GM20431 (cell line): ENCODE measurements around the gene NTM.
"Not testable (repeated sequence)": the region's sequence is repeated elsewhere in the genome, so short reads cannot be mapped to it uniquely, and the experiment has no call there.

ENCODE experiments used
- in situ Hi-C: fragments of 300-500 bp; cut with MseI, MboI; formaldehyde crosslinking; loops from one replicate; pipeline ENCODE4 v1.15.0; 2020; ENCODE audit warnings: low sequenced_read_pairs; ENCODE audit not compliant: unreplicated experiment

NTM gene

DNA sequence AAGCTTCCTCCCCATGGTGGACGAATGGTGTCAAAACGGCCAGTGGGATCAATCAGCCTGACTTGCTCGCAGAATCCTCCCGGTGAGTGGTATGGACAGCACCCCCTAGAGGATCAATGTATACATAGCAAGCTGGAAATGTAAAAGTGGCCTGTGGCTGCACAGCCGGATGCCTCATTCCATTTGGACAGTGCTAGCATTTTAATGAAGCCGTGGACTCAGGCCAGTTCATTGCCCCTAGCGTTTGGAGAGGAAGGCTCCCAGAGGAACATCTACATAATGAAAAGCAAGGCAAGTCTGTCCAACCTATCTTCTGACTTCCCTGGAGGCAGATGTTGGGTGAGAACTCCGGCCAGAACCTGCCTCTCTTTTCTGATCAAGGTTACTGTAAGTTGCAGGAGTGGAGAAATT lies 942.3 kb downstream of the NTM start:
- in situ Hi-C loops: no loop called here

DNA sequence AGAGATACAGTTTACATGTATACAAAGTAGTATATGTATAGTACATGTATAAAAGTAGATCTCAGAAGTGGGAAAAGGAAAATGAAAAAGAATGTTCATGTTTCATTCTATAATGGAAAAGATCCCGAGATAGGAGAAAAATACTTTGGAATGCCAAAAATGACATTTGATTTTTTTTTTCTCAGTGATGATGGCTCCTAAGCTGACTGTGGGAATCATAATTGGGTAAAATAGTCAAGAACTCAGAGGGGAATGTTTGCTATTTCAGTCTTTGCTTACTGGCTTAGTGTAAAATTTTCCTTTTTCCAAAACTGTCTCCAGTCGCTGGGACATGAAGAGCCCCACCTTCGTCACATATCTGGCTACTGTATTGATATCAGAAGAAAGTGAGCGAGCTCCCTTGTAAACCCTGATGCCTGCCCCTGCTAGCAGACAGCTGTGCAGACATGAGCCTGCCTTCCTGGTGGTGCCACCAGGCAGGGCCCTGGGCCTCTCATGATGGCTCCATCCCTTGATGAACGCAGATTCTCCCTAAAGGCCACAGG lies 944.6 kb downstream of the NTM start:
- in situ Hi-C loops: no loop called here

DNA sequence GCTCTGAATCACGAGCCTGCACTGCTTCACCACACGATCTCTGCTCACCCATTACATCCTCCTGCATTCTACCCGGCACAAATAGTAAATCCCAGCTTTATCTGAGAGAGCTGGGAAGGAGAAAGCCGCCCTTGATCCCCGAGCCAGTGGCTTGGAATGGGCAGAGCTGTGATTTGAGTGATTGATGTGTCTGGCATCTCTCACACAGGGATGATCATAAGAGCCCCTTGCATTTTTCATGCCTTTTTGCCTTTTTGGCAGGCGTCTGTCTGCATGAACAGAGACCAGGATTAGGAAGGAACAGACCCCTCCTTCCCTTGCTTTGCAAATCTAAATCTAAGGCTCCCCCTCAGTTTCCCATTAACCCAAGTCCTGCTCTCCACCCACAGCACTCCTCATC lies 945.3 kb downstream of the NTM start:
- in situ Hi-C loops: no loop called here

DNA sequence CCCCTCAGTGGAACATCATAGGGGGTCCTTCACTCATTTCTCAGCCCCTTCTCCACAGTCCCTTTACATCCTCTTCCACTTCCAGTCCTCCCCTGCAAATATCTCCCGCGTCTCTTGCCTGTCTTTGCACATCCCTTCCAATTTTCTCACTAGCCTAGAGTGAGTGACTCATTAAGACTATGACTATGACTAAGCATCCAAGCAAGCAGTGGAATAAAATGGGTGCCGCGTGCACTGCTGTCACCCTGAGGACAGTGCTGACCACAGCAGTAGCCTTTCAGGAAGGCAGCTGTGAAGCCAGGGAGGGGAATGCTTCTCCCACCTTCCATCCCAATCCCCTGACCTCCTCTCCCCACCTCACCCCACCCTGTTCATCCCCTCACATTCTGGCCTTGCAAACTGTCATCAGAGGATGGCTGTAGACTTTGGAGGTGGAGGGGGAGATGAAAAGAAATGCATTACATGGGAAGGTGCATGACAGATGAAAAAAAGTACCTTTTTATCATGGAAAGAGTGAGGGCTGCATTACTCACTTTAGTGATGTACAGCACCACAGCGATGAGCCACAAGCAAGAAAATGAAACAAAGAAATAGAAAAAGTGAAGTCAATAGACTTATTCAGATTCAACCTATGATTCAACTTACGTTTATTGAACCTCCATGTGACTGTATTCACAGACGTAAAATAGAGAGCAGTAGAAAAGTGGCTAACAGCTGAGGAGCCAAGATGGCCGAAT lies 948.2 kb downstream of the NTM start:
- in situ Hi-C loops: no loop called here

DNA sequence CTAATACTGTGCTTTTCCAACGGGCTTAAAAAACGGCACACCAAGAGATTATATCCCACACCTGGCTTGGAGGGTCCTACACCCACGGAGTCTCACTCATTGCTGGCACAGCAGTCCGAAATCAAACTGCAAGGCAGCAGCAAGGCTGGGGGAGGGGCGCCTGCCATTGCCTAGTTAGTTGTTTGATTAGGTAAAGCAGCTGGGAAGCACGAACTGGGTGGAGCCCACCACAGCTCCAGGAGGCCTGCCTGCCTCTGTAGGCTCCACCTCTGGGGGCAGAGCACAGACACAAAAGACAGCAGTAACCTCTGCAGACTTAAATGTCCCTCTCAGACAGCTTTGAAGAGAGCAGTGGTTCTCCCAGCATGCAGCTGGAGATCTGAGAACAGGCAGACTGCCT lies 949.0 kb downstream of the NTM start:
- in situ Hi-C loops: not testable (repeated sequence)

DNA sequence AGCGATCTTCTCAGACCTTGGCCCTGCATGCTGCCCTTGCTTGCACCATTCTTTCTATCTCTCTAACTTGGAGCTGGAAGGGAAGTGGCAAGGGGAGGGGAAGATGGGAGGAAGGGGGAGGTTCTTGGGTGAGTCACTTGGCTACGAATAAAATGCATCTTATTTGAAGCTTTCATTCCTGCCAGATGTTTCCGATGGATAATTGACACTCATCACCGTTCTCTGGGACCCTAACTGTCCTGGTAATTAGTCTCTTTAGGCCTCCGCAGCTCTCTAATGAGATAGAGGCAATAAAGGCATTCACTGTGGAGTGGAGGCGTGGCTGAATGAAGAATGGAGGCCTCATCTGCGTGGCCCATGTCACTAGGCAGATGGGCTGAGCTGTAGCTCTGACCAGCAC lies 960.1 kb downstream of the NTM start:
- in situ Hi-C loops: no loop called here

DNA sequence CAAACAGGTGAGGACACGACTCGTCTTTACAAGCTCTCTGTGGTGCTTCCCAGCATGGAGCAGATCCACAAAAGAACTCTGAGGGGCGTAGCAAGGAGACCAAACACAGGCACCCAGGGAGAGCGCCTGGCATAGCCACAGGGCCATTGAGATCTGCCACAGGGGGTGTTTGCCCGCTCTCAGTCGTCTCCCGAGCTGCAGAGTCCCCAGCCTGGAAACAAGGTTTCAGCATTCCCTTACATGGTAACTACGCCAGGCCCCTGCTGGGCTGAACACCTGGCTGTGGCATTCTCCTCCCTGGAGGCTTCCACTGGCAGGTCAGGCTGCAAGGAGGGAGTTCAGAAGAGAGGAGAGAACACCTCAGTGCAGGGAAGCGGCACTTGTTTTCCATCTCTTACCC lies 962.1 kb downstream of the NTM start:
- in situ Hi-C loops: no loop called here

DNA sequence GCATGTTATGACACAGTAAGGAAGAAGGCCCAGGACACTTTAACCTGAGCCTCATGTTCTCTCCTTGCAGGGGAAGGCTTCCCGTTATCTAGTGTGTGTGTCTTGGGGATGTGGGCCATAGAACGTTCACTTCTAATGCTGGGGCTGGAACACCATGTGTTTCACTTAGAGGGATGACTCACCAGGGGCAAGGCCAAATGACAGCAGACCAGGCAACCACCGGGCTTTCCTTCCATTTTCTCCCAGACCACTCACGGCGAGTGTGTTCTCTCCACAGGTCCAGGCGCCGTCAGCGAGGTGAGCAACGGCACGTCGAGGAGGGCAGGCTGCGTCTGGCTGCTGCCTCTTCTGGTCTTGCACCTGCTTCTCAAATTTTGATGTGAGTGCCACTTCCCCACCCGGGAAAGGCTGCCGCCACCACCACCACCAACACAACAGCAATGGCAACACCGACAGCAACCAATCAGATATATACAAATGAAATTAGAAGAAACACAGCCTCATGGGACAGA lies 964.4 kb downstream of the NTM start:
- in situ Hi-C loops: no loop called here

DNA sequence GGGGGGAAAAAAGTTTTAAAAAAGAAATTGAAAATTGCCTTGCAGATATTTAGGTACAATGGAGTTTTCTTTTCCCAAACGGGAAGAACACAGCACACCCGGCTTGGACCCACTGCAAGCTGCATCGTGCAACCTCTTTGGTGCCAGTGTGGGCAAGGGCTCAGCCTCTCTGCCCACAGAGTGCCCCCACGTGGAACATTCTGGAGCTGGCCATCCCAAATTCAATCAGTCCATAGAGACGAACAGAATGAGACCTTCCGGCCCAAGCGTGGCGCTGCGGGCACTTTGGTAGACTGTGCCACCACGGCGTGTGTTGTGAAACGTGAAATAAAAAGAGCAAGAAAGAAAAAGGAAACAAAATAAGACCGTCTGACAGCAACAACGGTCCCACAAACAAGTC lies 964.9 kb downstream of the NTM start:
- in situ Hi-C loops: no loop called here

DNA sequence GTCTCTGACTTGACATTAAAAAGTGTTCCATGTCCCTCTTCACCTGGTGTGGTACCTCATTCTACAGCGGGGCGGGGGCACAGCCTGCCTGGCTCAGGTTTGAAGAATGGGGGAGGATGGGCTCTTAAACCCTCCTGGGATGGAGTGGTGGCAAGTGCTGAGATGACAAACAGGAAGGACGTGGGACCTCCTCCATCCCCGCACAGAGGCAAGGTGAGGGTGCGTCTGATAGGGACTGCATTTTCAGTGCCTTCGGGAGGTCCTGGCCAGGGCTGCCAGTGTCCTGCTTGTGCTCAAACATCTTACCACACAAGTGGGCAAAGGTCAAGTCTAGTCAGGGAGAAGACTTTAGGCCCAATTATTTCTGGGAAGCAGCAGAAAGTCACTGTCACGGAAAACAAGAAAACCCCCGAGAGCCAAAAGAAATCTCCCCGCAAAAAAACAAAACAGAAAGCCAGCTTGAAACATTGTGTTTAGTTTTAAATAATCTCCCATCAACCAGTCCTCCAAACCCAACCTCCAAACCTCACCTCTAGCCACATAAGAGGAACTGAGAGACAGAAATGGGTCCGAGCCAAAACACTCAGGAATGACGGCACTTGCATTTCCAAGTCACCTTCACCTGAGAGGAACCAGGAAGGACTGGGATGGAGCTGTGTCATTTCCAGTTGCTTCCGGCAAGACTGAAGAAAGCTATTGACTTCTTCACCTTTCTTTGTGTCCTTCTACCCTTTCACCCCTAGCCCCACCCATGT lies 966.5 kb downstream of the NTM start:
- in situ Hi-C loops: no loop called here

DNA sequence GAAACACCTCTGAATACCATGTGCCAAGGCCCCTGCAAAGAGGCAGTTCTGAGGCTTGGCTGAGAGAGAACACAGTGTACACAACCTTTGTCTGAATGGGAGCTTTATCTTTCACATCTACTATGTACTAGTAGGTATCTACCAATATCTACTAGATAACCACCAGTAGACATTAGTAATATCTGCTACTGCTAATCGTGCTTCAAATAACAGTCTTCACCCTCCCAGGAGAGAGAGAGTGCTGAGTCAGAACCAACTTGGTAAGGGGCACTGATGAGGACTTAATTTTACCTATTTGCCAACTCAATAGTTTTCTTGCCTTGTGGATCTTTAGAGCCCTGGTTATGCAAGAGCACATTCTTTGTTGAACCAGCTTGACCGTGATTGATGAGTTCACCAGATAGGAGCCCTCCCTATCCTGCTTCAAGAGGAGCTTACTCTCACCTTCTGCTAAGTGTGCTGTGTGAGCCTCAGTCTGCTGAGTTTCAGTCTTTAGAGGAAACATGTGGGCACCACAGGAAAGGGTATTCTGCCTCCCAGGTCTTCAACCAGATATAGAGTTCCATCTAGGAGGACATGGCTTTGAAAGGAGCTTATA lies 967.5 kb downstream of the NTM start:
- in situ Hi-C loops: no loop called here

DNA sequence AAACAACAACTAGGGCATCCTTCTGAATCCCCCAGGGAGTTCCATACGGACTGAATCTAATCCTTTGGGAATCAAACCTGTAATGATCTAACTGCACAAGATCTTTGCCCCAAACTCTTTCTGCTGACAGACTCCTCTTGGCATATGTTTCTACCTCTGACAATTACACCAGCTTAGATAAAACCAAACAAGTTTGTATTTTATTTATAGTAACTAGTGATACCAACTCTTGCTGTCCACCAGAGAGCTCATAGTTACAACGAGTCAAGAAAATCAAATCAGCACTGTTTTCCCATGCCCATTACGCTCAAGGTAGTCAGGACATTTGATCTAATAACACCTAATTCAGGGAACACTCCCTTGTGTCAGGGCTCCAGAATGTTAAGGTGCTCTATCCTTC lies 972.0 kb downstream of the NTM start:
- in situ Hi-C loops: no loop called here

DNA sequence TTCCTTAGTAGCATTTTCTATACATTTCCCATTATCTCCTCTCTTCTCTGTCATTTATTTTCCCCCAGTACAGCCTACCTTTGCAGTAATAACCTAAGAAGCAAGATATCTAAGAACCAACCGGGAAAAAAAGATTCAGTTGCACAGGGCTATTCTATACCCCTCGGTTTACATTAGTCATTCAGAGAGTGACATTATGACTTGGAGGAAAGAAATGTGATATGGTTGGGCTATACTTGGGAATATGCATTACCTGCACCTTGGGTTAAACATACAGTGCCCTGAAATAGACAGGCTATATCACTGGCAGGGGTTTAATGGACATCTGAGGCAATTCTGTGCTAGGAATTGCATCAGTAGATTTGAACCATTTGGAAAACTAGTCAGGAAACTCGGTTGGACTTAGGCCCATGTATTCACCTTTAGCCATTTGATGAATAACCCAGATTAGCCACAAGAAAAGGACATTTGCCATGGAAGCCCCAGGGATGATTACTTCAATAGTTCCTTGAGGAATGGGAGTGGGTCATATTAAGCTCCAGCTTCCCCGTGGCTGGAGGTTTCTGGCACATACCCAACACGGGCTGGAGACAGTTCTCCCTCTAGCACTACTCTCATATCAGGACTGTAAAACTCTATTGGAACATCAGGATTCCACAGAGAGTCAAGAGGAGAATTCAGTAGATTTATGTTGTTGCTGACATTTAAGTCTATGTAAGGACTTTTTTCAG lies 973.2 kb downstream of the NTM start:
- in situ Hi-C loops: no loop called here

DNA sequence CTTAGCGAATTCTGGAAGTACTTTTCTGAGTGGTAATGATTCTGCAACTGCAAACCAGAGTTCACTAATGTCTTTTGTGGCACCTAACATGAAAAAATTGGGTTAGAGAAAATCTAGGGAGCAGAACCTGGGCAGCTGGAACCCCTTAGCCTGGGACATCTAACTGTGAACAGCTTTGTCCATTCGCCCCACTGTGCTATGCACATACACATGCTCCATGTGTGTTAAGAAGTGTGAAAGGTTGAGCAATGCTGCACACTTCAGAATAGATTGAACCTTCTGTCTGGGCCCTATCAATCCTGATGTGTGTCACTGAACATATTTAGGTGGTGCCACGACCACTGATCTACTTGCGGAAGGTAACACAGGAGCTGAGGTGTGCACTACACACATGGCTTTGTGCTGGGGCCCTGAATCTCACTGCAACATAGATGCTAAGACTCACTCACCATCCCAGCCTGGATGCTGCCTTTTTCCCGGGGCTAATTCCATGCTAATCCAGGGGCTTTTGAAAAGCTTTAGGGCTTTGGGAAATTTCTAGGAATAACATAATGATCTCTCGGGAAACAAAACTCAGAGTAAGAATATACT lies 976.2 kb downstream of the NTM start:
- in situ Hi-C loops: no loop called here

DNA sequence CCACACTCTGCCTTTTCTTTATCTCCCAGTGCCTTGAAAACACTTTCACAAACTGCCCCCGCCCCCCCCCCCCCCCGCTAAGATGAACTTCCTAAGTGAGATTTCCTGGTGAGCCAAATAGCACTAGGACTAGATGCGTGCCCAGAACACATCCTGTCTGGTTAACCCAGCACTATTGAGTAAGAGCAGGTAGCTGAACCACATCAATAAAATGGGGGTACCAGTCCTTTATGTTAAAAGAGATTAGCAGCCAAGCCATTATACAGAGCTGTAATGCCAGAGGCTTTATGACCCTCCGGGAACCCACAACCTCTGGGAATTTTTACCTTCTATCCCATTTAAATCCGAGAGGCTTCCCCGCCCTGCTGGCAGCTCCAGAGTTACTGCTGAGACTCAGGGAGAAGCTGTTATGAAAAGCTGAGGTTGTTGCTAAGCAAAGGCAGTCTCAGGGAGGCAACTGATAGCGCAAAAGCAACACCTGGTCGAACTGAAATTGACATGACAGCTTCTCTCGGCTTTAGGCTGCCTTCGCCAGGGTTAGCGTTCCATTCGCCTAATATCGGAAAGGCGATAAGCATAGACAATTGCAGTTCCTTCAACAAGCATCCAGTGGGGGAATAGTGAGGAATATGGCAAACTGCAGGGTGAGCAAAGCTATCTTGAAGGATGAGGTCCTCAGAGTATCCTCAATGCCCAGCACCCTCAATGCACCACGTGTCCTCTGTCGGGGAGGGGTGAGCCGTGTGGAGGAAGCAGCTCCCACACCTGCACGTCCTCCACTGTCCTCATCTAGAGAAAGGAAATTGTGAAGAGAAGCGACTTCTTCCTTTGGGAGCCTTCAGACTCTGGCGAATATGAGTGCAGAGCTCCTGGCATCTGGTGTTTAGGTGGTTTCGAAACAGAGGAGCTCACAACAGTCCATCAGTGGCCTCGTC lies 977.0 kb downstream of the NTM start:
- in situ Hi-C loops: no loop called here

DNA sequence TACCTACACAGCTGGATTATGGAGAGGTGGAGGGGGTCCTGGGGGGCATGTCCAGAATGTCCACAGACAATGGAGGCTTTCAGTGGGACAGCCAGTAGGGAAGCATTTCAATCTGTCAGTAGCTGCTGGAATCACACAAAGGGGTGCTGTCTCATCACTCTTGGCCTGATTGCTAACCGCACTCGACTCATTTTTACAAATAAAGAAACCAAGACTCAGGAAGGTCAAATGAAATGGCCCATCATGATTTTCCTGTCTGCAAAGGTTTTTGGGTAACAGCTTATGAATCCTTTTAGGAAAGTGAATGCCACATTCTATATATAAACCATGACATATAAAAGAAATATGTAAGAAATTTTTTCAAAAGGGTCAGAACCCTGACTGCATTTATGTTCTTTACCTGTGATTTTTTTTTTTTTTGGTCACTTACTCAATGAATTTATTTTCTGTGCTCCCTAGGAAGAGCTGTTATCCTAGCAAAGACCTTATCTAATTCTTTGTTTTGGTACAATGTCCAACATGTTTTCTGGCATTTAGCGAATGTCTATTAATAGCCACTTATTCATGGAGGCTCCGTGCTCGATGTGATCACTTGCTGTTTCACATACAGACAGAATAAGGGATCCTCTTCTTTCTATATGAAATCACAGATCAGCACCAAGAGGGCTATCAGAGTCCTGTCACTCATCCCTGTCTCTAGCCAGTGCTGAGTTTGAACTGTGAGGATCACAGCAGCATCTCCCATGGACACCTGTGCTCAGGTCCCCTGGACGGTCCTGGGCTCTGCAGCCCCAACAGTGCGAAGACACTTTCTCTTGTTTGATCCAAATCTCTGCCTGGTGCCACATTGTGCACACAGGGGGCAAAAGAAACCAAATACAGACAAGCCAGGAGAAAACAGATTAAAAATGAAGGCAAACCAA lies 979.7 kb downstream of the NTM start:
- in situ Hi-C loops: no loop called here

DNA sequence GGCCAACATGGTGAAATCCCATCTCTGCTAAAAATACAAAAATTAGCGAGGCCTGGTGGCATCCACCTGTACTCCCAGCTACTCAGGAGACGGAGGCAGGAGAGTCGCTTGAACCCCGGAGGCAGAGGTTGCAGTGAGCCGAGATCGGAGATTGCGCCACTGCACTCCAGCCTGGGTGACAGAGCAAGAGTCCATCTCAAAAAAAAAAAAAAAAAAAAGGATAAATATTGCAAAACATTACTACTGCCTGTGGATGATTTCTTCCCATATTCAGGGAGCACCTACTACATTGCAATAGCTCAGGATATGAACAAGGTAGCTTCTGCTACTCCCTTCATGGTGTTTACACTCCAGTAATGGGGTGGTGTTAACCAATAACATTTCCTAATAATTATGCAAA lies 980.6 kb downstream of the NTM start:
- in situ Hi-C loops: no loop called here

DNA sequence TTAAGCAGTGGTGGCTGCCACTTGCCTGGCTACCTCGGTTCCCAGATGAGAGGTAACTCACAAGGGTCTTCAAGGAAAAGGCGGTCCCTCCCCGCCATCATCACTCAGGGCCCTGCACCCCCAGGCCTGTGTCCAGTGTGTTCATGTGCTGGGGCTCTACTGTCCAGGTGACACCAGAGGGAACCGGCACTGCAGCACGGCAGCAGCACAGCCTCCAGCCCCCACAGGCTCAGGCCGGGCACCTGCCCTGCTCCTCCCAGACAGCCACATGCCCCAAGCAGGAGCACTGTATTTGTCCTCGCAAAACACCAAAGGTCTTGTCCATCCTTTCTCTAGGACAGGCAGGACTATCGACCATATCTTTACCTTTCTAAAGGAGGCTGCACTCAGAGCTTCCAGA lies 982.1 kb downstream of the NTM start:
- in situ Hi-C loops: no loop called here
